Neural progenitor cell (in vitro differentiated cells): ENCODE results near the gene IRF5.

ENCODE experiments used
- CTCF ChIP-seq: fragments of 200-600 bp; sonication (generic); IDR thresholded peaks from 2 replicates; pipeline ENCODE4 v1.5.1; 2017; ENCODE audit warnings: antibody characterized with exemption, mild to moderate bottlenecking
- EZH2 ChIP-seq: fragments of 200-600 bp; sonication (generic); IDR thresholded peaks from 2 replicates; pipeline ENCODE4 v1.6.1; 2017; ENCODE audit warnings: antibody characterized with exemption, mild to moderate bottlenecking, moderate library complexity
- EZH2phosphoT487 ChIP-seq: fragments of 200-600 bp; sonication (generic); IDR thresholded peaks from 2 replicates; pipeline ENCODE4 v1.6.1; 2017; ENCODE audit warnings: antibody characterized with exemption

GRCh38 chr7:128911423-128912031, 26.2 kb upstream of the IRF5 start:
- TF ChIP-seq CTCF (no peak), EZH2 (no peak), EZH2phosphoT487 (no peak)
